Measurements from ENCODE around the gene CC2D2A.

The CC2D2A gene

GRCh38 chr4:15466596-15466995 is 3.1 kb upstream of the CC2D2A start:
- DNase-seq (no peak), ATAC-seq (no peak)

DNA sequence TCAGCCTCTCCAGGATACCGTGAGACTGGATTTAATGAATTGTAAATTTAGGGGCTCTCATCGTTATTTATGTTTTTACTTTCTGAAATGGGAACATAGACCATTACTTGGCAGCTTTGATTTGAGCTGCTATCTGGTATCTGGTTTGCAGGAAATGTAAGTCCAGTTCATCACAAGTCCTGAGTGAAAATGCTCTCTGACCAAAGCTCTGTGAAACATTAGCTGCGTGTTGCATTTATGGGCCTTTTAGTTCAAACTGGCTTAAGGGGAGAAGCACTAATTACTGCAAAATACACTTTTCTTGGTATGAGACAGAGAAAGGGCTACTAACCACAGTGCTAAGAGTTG is 420 bp downstream of the CC2D2A start:
- DNase-seq = no peak
- no peak for ATAC-seq

- DNase-seq = no peak
- no peak for ATAC-seq
Measured at GRCh38 chr4:15476396-15476795, 6.7 kb downstream of the CC2D2A start.

- DNase-seq (no peak), ATAC-seq (no peak)
Measured at GRCh38 chr4:15478724-15479088, 9.0 kb downstream of the CC2D2A start.

GRCh38 chr4:15479089-15479912 is 9.6 kb downstream of the CC2D2A start:
- ATAC-seq (peak; percentile 36), DNase-seq (no peak)

DNA sequence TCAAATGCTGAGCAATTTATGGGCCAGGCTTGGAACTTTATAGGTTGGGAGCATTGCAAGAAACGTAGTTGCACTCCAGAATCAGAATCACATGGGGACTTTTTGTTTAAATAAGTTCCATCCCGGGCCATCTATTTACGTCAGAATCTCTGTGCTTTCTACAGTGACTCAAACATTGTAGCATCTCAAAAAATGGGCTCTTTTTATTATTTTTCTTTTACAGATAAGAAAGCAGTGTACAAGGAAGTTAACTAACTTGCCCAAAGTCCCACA is 10.2 kb downstream of the CC2D2A start:
- DNase-seq (no peak), ATAC-seq (no peak)

DNA sequence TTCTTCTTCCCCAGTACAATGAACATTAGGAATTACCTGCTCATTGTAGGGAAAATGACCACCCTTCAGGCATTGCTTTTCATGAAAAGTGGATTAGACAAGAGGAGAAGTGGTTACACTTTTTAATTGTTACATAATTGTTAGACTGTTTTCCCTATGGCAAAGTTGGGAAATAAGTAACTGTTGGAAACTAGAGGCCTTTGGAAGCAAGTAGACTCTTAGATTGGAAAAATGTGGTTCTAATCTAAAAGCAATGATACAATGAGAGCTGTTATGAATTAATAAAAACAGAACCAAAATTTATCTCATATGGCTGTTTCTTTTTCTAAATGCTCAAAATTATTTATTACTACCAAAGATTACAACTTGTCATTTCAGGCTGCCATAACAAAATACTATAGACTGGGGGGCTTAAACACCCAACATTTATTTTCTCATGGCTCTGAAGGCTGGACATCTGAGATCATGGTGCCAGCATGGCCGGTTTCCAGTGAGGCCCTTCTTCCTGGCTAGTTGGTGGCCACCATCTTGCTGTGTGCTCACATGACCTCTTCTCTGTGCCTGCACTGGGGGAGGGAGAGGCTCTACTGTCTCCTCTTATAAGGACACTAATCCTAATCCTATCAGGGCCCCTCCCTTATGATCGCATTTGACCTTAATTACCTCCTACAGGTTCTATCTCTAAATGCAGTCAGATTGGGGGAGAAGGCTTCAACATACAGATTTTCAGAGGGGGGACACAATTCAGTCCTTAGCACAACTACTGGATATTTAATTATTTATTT is 12.5 kb downstream of the CC2D2A start:
- DNase-seq (no peak), ATAC-seq (no peak)

DNA sequence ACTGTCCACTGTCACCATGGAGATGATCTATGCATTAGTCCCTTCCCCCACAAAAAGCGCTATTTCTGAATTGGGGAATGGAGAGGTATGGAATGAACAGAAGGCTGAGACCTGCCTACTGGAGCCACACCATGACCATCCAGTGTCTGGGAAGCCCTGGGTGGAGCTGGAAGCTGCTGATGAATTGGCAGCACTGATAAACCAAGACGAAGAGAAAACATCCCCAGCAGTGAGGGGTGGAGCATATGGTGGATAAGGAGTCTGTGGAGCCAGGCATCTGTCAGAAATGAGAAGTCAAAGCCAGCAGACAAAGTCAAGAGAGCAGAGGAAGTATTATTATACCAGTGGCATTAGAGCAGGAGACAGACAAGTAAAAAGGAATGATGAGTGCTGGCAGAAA is 13.2 kb downstream of the CC2D2A start:
- no peak for DNase-seq
- ATAC-seq = no peak

- ATAC-seq (no peak), DNase-seq (no peak)
Measured at GRCh38 chr4:15488136-15488535, 18.5 kb downstream of the CC2D2A start.

- ATAC-seq (no peak), DNase-seq (no peak)
Measured at GRCh38 chr4:15488658-15489470, 19.2 kb downstream of the CC2D2A start.

DNA sequence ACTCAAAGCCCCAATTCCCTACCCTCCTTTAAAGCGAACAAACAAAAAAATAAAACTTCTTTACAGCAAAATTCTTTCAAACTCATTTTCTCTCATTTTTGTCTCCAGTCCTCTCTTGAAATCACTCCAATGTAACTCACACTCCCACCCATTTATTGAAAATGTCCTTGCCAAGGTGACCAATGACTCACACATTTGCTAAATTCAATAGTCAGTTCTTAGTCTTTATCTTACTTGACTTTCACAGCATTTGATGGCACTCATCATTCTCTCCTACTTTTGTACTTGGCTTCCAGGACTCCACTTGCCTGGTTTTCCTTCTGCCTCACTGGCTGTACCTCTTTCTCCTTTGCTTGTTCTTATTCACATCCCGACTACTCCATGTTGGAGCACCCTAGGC is 19.9 kb downstream of the CC2D2A start:
- ATAC-seq (no peak), DNase-seq (no peak)

GRCh38 chr4:15493411-15493810 is 23.7 kb downstream of the CC2D2A start:
- ATAC-seq = no peak
- DNase-seq = no peak

DNA sequence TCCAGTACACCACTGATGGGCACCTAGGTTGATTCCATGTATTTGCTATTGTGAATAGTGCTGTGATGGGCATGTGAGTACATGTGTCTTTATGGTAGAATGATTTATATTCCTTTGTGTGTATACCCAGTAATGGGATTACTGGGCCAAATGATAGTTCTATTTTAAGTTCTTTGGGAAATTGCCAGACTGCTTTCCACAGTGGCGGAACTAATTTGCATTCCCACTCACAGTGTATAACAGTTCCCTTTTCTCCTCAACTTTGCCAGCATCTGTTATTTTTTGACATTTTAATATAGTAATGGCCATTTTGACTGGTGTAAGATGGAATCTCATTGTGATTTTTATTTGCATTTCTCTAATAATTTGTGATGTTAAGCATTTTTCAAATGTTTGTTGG is 25.9 kb downstream of the CC2D2A start:
- DNase-seq (no peak), ATAC-seq (no peak)

- DNase-seq (no peak), ATAC-seq (no peak)
Measured at GRCh38 chr4:15498356-15498755, 28.7 kb downstream of the CC2D2A start.

- DNase-seq (no peak), ATAC-seq (no peak)
Measured at GRCh38 chr4:15500701-15501100, 31.0 kb downstream of the CC2D2A start.

DNA sequence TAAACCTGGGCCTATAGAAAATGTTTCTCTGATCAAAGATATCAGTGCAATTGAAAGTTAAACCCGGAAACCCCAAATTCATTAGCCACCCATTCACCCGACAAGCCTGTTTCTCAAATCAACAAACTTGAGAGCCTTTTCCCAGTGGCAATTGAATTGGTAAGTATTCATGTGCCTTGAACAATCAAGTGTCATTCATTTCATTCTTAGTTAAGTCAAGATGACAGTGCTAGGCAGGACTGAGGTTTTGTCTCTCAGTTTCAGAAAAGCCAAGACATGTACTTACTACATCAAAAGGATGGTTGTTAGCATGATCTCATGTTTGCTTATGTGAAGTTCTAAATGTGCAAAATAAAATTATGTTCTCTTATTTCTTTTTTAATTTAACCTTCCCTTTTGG is 32.3 kb downstream of the CC2D2A start:
- no peak for DNase-seq
- no peak for ATAC-seq

GRCh38 chr4:15502384-15502783 is 32.7 kb downstream of the CC2D2A start:
- DNase-seq (no peak), ATAC-seq (no peak)

DNA sequence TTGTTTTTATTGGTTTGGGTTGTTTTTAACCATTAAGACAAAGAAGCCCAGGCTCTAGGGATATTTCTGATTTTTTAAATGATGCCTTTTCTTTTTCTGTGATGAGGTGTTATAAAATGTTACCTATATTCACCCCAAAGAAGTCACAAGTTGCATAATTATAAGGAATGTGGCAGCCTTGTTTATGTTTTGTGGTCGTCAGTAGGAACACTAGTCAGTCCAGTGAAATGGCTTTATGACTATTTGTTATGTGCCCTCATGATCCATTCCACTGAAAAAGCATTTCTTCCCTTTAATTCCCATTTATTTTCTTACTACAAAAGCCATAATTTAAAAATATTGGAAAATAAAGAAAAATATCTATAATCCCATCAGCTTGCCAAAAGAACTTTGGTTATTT is 34.4 kb downstream of the CC2D2A start:
- DNase-seq (no peak), ATAC-seq (no peak)

DNA sequence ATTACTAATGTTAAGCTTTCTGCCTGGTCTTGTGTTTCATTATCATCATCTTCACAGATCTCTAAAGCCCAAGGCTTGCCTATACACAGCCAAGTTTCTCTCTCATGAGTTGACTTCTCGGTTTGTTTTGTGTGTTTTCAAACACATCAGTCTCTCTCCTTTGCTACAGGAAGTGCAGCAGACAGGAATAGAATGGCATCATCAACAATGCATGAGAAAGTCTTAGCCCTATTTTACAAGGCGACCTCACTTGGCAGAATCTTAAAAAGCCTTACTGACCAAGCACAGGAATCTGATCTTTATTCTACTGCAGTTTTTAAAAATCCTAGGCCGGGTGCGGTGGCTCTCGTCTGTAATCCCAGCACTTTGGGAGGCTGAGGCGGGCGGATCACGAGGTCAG is 36.8 kb downstream of the CC2D2A start:
- ATAC-seq (no peak), DNase-seq (no peak)

DNA sequence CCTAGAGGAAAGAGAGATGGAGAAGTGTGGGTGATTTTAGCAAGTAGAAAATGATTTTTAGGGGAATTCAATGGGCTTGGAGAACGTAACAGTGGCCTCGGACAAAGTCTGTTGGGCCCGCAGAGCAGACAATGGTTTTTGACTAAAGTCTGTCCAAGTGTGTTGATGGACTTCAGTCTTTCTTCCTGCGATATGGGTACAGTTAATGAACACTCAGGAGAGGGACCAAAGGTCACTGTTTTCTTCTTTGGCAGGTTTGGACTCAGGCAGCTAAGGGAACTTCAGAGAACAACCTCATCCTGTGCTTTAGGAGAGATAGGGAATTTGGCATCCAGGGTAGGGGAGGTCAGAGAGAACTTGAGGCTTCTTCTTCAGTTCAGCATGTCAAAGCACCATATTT is 38.0 kb downstream of the CC2D2A start:
- ATAC-seq (no peak), DNase-seq (no peak)

- DNase-seq (no peak), ATAC-seq (no peak)
Measured at GRCh38 chr4:15510961-15511360, 41.3 kb downstream of the CC2D2A start.

DNA sequence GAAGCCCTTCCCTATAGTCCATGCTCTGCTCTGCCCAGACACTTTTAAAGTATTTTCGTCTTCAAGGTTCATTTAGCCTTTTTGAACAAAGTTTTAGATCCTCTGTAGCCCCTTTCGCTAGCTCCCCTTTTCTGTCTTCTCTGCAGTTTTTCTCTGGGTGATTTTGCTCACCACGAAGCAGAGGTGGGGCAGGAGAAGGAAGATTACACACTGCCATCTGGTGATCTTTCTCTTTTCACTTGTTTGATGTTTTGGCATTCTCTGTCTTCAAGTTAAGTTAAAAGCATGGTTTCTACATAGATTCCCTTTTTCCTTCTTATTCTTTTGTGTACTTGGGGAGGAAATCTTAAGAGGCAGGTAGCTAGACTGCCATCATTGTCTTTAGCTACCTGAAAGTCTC is 43.9 kb downstream of the CC2D2A start:
- DNase-seq (no peak), ATAC-seq (no peak)

DNA sequence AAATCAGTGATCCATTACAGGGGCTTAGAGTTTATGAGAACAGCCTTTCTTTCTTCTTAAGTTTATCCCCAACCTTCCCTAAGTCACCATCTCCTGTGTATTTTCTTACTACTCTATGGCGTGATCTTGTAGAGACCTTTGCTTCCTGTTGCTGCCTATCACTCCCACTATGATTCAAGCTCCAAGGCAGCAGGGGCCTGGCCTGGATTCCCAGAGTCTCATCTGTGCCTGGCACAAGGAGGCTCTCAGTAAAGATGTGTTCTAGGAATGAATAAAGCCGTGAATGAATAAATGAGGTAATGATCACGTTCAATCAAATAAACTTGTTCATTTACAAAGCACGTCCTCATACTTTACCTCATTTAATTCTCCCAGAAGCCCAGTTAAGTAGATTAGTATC is 45.4 kb downstream of the CC2D2A start:
- DNase-seq (no peak), ATAC-seq (no peak)

Measured in stimulated activated naive CD8-positive, alpha-beta T cell treated with anti-CD3 and anti-CD28 coated beads, Interleukin-15, Interleukin-2, amounts not matched to agents 100 U/mL and 50 U/mL, for 24 hours (primary cell).